T-helper 2 cell treated with Interferon-gamma antibody and Interleukin-4, amounts not matched to agents 100 ng/mL and 5 ng/mL, for 36 hours (primary cell): ENCODE measurements around the gene IYD. TPM values are rescaled to one million over a fixed set of nuclear protein-coding genes. Genes with fewer than 3 reads are reported as not detected.

Source experiments
- intact Hi-C: fragments of 100-400 bp; cut with micrococcal nuclease; formaldehyde crosslinking; loops from one replicate; pipeline ENCODE4 v1.15.1; 2023
- total RNA-seq: library from RNA; stranded (reverse); gene quantifications from 2 replicates; pipeline ENCODE4 v1.2.3, GENCODE V29; 2022

IYD gene
- total RNA-seq, 1 donor from 2014 or later: not detected

DNA sequence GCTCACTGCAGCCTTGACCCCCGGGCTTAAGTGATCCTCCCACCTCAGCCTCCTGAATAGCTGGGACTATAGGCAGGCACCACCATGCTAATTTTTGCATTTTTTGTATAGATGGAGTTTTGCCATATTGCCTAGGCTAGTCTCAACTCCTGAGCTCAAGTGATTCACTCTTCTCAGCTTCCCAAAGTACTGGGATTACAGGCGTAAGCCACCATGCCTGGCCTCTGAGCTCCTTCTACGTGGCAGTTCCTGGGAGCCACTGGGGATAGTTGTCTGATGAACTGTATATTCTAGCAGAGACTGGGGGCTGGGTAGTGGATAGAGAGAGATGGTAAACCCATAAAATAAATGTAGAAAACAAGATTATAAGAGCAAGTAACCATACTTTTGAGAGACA is 26.1 kb downstream of the IYD start:
- intact Hi-C loops: loop anchor here (2.0 kb wide), 1 partner anchor 314 kb away; no protein-coding TSS in a partner anchor

DNA sequence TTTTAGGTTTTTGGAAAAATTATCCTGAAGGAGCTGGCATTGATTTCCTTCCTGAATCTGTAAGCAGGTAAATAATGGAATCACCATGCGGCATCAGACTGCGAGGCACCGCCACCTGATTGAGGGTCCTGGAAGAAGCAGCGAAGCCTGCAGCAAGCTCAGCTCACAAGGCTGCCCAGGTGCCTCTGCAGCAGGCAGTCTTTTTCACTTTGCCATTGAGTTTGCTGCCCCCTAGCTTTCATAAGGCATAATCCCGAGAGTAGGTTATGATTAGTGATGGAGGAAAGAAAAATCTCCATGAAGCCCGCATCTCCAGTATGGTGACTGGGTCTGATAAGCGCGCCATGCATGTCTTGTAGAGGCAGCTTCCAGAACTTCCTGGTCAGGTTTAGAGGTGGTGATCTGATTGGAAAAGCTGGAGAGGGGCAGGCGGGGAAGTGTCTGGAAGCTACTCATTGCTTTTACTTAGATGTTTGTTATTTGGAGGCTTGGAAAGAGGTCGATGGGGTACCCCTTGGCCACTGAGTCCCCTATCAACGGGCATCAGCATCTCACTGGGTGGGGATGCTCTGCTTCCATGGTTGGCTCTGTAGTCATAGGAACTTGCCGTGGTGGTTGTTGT is 26.7 kb downstream of the IYD start:
- intact Hi-C loops: loop anchor here (2.0 kb wide), 1 partner anchor 315 kb away; no protein-coding TSS in a partner anchor

DNA sequence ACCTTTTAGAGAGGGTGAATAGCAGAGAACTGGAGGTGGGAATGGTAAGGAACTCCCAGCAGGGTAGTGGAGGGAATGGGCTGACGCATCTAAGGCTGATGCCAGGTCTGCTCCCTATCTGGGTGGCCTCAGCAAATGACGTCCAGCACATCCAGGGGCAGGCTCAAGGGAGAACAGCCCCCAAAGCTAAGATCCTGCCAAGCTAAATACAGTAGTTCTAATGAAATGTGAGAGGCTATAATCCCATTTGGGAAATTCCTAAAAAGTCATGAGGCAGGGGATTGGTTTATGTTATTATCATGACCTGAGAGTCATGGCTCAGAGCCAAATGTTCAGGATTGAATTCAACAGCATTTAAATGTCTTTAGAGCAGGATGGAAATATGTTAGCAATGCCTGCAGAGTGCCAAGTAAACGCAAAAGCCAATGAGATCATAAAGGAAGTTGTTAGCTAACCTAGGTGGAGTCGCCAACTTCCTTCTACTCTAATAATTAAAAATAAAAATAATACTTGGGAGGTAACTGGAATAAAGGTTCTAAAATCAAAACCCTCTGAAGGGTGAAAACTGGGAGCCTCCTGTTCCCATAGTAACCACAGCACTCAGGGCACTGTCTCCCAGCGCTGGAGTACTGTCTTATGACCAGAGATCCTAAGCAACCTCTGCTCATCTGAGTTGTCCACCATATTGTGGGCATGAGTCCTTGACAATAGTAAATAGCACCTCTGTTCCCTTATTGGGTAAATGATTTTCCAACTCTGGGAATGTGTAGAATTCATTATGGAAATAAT is 34.8 kb downstream of the IYD start:
- intact Hi-C loops: no loop called here

DNA sequence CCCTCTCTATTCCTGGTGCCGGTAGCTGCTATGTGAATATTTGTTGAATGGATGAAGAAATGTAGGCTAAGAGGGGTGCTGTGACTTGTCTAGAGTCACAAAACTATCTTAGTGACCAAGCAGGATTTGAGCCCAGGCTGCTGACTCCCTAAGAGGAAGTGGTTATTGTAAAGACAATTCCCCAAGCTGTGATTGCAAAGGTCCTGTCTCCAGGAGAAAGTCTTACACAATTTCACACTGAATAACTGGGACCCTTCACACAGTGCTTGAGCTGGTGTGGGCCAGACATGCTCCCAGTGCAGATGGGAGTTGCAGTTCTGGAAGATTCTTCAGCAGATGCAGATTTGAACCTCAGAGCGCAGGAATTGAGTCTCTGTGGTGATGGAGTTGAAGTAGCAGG is 38.1 kb downstream of the IYD start:
- intact Hi-C loops: no loop called here

DNA sequence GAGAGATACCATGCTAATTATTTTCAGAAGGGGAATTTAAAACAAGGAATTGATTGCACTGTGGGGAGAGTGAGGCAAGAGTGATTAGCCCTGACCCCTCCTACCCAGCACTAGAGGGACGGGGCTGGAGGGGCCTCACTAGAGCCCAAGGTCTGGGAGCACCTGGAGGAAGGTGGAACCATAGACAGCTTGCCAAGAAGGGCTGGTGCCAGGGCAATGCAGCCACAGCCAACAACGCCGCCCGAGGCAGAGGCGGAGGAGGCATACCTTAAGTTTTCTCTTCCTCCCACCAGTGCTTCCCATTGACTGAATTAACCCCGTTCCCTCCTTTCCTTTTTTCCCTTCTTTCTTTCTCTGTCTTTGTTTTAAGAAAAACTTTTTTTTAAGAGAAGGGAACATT is 40.0 kb downstream of the IYD start:
- intact Hi-C loops: no loop called here

DNA sequence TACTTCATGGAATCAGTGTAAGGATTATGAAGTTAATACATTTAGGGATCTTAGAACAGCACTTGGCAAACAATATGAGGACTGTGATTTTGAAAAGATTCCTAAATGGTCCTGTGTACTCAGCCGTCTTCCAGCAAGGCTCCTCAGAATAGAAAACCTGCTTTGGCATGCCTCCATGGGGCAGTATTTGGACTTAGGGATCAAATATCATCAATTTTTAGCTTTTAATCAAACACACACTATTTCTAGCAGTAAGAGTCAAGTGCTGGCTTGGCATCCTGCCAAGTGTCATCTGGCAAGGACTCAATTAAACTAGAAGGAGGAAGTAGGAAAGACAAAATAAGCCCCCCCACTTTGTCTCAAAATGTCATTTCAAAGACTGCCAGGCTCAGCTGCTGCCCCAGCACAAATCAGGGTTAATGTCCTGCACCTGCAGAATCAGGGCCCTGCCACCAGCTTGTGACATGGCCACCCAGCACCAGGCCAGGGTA is 40.8 kb downstream of the IYD start:
- intact Hi-C loops: no loop called here

DNA sequence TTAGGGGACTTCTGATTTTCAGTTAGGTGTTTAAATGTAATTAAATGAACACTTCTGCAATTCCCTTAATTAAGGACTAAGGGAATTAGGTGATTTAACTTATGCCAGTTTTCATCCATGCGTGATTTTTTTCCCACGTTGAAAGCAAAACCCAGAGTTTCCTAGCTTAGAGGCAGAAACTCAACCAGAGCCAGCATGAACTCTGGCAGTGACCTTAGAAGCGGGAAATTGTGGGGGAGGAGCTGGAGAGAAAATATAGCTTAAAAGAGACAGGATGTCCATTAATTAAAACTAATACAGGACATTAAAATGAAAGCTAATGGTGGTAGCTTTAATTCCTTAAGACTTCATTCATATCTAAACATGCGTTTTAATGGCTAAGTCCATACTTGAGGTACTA is 41.6 kb downstream of the IYD start:
- intact Hi-C loops: no loop called here

DNA sequence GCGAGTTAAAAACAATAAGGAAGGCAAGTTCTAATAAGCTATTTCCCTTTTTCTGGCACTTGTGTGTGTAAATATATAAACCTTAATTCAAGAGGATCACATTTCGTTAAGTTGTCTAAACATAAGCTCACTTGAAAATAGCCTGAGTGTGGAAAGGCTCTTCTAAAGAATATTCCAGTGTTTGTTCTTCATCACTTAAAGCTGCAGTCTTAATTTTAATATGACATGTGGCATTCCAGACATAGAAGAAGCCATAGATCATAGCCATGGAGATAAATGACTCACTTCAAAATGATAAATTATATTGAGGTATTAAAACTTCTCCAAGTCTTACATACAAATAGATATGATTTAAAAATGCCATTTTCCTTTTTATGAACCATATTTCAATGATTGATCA is 42.1 kb downstream of the IYD start:
- intact Hi-C loops: no loop called here

DNA sequence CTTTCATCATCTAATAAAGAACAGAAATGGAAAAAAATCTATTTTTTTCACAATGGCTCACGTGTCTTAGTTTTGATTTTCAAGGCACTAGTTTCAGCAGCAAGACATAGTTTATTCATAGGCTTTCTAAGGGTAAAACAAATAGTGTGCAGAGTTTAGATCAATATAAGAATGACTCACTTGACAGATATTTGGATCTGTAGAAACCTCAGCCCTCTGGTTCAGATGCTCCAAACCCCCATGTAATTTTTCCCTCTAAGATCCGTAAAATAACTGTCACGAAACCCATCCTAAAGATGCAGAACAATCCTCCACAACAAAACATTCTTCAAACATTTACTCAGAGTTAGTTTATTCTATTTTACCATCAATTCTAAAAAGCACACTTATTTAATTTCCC is 43.4 kb downstream of the IYD start:
- intact Hi-C loops: no loop called here

DNA sequence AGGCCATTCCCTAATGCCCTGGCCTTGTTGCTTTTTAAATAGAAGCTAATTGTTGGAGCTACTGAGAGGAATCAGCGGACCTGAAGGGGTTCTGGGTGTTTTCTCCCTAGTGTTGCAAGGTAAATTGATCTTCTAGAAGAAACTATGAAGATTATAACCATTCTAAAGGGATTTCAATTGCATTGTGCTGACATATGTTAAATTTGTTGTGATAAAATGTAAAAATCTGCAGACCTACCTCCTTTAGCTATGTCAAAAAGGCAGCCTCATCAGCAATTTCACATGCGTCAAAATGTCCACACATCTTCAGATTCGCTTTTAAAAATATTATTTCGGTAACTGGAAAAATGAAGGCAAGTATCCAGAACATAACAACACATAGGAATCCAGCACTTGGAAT is 44.4 kb downstream of the IYD start:
- intact Hi-C loops: no loop called here

DNA sequence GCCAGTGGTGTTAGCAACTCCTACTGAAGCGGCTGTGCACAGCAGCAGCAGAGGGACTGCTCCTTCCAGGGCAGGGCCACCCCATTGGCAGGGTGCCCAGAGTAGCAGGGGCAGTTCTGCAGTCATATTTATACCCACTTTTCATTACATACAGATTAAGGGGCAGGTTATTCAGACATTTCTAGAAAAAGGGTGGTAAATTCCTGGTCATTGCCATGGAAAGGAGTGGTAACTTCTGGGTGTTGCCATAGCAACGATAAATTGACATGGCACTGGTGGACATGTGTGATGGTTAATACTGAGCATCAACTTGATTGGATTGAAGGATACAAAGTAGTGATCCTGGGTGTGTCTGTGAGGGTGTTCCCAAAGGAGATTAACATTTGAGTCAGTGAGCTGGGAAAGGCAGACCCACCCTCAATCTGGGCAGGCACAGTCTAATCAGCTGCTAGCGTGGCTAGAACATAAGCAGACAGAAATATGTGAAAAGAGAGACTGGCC is 45.0 kb downstream of the IYD start:
- intact Hi-C loops: no loop called here

DNA sequence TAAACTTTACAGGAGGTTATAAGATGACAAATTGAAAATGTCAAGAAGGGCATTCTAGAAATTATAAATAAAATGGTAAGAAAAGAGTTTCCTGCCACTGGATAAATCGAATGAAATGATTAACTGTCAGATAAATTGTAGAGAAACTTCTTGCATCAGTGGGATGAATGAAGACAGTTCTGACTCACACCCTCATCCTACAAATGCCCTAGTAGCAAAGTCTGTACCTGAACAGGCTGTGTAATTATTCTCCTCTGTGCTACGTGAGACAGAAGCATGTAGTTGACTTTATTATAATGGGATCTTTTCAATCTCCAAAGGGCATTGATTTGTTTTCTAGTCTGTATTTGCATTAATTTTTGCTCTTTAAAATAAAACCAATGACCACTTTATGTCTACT is 47.3 kb downstream of the IYD start:
- intact Hi-C loops: loop anchor here (5.0 kb wide), 1 partner anchor 86 kb away; no protein-coding TSS in a partner anchor

DNA sequence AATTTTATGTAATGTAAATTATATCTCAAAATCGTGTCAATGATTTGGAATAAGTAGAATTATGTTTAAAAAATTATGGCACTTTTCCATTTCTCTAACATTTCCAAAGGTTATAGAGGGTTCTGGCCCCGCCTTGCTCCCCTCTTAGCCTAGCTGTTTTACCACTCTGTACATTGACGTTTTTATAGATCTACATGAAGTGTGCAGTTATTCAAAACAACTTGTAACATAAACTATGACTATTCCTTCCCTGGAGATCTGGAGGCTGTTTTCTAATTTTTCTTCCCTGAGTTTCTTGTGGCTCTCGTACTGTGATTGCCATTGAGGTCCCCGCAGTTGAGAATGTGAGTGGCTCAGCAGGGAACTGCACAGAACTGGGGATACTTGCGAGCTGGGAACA is 48.4 kb downstream of the IYD start:
- intact Hi-C loops: loop anchor here (5.0 kb wide), 1 partner anchor 85 kb away; no protein-coding TSS in a partner anchor

DNA sequence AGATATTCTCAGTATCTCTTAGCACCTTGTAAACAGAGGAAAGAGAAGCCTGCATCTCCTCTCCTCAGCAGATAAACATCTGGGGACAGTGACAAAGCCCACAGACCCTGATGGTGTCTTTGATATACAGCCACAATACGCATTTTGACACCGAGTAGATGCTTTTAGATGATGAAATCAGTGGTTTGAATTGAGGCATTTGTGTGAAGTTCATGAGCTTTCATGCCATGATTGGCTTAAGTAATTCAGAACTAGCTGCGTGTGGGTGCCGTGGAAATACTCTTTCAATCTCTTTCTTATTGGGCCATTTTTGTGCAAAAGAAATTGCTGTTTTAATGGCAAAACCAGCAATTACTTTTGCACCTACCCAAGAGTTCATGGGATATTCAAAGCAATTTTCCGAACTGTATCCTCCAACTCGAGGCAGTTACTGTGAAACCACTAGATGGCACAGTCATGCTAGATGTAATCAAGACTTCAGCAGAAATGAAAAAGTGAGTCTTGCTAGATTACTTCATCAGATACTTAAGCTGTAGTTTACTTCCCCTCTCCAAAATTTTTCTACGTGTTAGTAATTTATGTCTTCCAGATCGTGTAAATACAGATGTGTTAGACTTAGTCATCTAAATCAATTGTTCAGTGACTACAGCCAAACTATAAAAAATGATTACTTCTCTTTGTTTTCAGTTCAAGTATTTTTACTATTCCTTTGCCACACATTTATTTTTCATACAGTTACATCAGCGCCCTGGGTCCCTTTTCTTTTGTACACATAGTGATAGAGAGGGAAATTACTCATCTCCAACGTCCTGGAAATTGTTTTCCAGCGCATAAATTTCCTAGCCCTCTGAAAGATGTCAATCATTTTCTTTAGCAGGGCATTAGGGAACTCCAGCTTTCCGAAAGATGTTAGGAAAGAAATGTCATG is 49.4 kb downstream of the IYD start:
- intact Hi-C loops: loop anchor here (1.0 to 5.0 kb wide), 4 partner anchors 84 to 397 kb away; no protein-coding TSS in a partner anchor

DNA sequence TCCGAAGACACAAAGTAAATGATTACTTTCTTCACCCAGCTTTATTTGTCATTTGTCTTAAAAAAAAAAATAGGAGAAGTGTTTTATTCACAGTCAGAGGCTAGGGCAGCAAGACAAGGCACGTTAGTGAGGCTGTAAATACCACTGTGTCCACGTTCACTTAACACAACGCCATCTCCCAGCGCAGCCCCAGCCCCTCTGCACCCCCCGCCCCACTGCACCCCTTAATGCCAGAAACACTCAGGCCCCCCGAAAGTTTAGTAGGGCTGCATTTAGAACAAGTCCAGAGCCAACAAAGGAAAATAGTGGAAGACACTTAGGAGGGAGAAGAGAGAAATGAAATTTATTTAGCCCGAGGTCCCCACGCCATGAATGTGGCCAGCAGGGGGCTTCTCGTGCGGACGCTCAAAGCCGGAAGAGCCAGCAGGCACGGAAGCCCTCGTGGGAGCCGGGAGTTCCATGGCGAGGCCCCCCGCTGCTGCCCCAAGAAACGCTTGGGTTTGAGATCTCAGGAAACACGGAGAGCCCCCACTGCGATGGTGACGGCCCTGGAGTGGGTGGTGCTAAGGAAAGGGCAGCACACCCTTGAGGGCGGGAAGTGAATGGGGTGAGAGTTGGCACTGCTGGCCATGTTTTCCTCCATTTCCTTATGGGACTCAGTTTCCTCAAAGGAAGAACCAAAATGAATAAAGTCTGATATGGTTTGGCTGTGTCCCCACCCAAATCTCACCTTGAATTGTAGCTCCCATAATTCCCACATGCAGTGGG is 50.2 kb downstream of the IYD start:
- intact Hi-C loops: loop anchor here (1.0 to 5.0 kb wide), 4 partner anchors 83 to 396 kb away; no protein-coding TSS in a partner anchor

DNA sequence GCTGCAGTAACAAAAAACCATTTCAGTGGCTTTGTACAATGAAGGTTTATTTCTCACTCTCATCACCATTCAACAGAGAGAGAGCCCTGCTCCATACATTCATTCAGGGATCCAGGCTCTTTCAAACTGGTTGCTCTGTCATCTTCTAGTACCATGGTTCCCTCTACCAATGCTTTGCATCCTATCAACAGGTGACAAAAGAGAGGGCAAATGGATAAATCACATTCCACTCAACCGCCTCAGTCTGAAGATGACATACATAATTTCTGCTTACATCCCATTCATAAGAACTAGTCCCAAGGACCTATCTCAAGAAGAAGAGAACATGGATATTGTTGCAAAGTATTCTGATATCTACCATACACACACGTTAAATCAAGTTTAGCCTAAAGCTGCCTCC is 51.6 kb downstream of the IYD start:
- intact Hi-C loops: no loop called here

DNA sequence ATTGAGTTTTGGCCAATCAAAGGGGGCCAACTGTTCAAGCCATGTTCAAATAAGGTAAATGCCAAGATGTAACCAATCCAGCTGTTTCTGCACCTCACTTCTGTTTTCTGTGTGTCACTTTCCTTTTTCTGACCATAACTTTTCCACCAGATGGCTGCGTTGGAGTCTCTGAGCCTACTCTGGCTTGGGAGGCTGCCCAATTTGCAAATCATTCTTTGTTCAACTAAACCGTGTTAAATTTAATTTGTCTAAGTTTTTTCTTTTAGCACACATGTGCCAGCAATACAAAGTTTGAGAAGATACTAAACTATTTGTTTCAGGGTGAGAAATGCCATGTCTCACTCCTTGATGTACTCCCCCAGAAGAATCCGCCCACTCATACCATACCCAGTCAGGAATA is 52.1 kb downstream of the IYD start:
- intact Hi-C loops: no loop called here

DNA sequence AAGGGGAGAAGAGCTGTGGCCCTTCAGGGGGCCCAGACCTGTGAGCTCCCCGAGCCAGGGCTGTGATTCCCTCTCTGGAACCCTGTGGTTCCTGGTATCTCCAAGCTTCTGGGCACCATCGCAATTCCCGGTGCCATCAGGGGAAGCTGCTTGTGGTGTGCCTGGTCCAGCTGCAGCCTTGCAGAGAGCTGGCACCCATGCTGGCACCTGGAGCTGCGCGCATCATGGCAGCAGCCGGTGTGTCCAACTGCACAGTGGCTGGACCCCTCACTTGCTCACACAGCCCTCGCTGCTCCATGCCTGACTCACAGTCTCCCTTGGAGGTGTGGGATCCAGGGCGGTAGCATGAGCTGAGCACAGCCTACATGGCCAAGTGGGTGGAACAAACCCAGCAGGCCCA is 56.7 kb downstream of the IYD start:
- intact Hi-C loops: no loop called here

DNA sequence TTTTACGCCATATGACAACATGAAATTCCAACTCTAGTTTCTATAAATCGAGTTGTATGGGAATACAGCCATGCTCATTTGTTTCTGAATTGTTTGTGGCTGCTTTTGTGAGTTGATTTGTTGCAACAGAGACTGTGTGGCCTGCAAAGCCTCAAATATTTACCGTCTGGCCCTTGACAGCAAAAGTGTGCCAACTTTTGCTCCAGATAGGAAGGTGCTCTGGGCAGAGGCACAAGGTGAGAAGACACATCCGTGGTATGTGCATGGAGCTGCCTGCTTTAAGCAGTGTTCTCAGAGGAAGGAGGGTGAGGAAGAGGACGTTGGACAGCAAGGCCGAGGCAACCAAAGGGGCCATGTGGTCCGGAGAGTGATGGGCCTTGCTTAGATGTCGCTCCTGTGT is 57.4 kb downstream of the IYD start:
- intact Hi-C loops: no loop called here

DNA sequence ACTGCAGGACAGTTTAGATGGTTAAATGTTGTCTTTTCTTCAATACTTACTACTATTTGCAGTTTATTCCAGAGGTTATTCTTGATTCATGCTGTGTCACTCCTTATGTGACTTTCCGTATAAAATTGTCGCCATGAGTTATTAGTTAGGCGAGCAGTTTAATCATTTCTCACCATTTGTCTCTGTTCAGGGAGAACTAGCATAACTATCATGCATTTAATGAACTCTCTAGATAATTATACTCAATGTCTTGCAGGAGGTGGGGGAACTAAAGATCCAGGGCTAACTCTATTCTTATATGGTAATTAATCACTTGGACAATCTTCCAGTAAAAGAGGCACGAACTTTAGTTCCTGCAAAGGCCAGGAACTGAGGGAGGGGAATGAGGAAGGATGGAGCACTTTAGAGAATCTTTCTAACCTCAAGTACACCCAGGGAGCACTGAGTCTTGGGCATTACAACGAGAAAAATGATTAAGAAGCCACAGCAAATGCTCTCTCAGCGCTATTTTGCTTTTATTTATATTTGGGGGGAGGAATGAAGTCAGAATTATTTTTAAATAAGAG is 58.3 kb downstream of the IYD start:
- intact Hi-C loops: no loop called here
